PC-9 (cell line): Measurements from ENCODE around the gene PTPRM. TPM values are rescaled to one million over a fixed set of nuclear protein-coding genes. Genes with fewer than 3 reads are reported as not detected.

Experiments used
- BruUV-seq: library from RNA; stranded (reverse); fragments of 400-500 nt; replicated peaks from 2 replicates; lab custom pipeline; 2021; lab: Mats Ljungman, UMichigan
- CTCF ChIA-PET: fragments of 300-600 bp; sonication (Branson Sonifier 250); formaldehyde crosslinking; loops from one replicate; lab custom pipeline; 2022; ENCODE audit warnings: antibody characterized with exemption; lab: Charles Lee
- POLR2A ChIA-PET: fragments of 300-600 bp; sonication (Branson Sonifier 250); formaldehyde crosslinking; loops from one replicate; lab custom pipeline; 2022; ENCODE audit warnings: antibody characterized with exemption; ENCODE audit not compliant: unreplicated experiment; lab: Charles Lee
- DNase-seq, 2 experiments: peaks; one replicate each; pipeline versions ENCODE4 v3.0.0 to v3.0.0-alpha.2; 2015 to 2022; ENCODE audit warnings: mixed read lengths in 1 of 2
- H2AFZ ChIP-seq: fragments of 200-600 bp; sonication (generic); 2 replicates; pipeline ENCODE4 v1.8.1; 2017; ENCODE audit warnings: antibody characterized with exemption
- H3F3A ChIP-seq: fragments of 200-600 bp; sonication (generic); 2 replicates; pipeline ENCODE4 v1.8.1; 2017; ENCODE audit warnings: antibody characterized with exemption, mild to moderate bottlenecking, low read depth; ENCODE audit not compliant: insufficient read depth
- H3K27ac ChIP-seq: fragments of 200-600 bp; sonication (generic); 2 replicates; pipeline ENCODE4 v1.6.1; 2016; ENCODE audit warnings: mixed run types
- H3K27me3 ChIP-seq: fragments of 200-600 bp; sonication (generic); 2 replicates; pipeline ENCODE4 v1.6.1; 2016; ENCODE audit warnings: low read depth, mixed run types; ENCODE audit not compliant: insufficient read depth
- H3K36me3 ChIP-seq: fragments of 200-600 bp; sonication (generic); 2 replicates; pipeline ENCODE4 v1.6.1; 2016; ENCODE audit warnings: low read depth, mixed run types
- H3K4me1 ChIP-seq: fragments of 200-600 bp; sonication (generic); replicated peaks from 2 replicates; pipeline ENCODE4 v1.6.1; 2016; ENCODE audit warnings: mixed run types; ENCODE audit not compliant: insufficient read depth
- H3K4me2 ChIP-seq: fragments of 200-600 bp; sonication (generic); 2 replicates; pipeline ENCODE4 v1.6.1; 2017; ENCODE audit warnings: mixed run types
- H3K4me3 ChIP-seq: fragments of 200-600 bp; sonication (generic); 2 replicates; pipeline ENCODE4 v1.6.1; 2016; ENCODE audit warnings: mixed run types
- H3K79me2 ChIP-seq: fragments of 200-600 bp; sonication (generic); 2 replicates; pipeline ENCODE4 v1.6.1; 2017; ENCODE audit warnings: low read depth, mixed run types
- H3K9me2 ChIP-seq: fragments of 200-600 bp; sonication (generic); 2 replicates; pipeline ENCODE4 v1.8.1; 2017; ENCODE audit warnings: mild to moderate bottlenecking; ENCODE audit not compliant: insufficient read depth
- H3K9me3 ChIP-seq: fragments of 200-600 bp; sonication (generic); 2 replicates; pipeline ENCODE4 v1.8.1; 2016; ENCODE audit warnings: low read depth; ENCODE audit not compliant: insufficient read depth
- H4K20me1 ChIP-seq: fragments of 200-600 bp; sonication (generic); 2 replicates; pipeline ENCODE4 v1.8.1; 2017; ENCODE audit not compliant: insufficient read depth
- CTCF ChIP-seq: fragments of 200-600 bp; sonication (generic); conservative IDR thresholded peaks from 2 replicates; pipeline ENCODE4 v1.6.1; 2017; ENCODE audit warnings: mixed run types, antibody characterized with exemption, mild to moderate bottlenecking, moderate library complexity
- EZH2 ChIP-seq: fragments of 200-600 bp; sonication (generic); IDR thresholded peaks from 2 replicates; pipeline ENCODE4 v1.8.0; 2017; ENCODE audit warnings: antibody characterized with exemption, low read depth
- intact Hi-C: fragments of 100-400 bp; cut with micrococcal nuclease; formaldehyde crosslinking; loops from one replicate; pipeline ENCODE4 v1.10.0; 2022; ENCODE audit not compliant: unreplicated experiment
- total RNA-seq: library from RNA; stranded (reverse); gene quantifications from 2 replicates; pipeline ENCODE4 v1.2.3, GENCODE V29; 2021

The PTPRM gene
- total RNA-seq, 1 experiment from 2014 or later: 32.5 TPM

DNA sequence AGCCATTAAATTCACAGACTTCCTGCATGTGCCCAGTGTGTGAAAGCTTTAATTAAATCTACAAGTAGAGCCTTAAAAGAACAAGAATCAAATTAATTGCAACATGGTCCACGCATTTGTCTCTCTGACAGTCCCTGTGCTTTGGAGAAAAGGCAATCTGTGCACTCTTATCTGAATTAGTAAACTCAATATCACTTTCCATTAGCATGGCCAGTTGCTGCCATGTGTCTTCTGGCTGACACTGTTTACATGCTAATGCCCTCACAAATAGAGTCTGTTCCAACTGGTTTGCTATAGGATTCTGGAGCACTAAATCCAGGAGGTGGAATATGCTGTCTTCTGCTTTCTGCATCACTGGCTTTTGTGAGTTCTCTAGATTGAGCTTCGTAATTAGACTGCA is 607.7 kb downstream of the PTPRM start:
- CTCF ChIA-PET: no interaction called here
- Histone ChIP-seq H3K4me3 (no peak overlapping the region), H3K27me3 (no peaks in the 10 kb centered on the region), H3K79me2 (no peaks in the 10 kb centered on the region), H3K9me2 (no peaks in the 10 kb centered on the region), H3K4me2 (no peak overlapping the region), H3F3A (no peaks in the 10 kb centered on the region), H3K9me3 (no peaks in the 10 kb centered on the region), H2AFZ (no peak overlapping the region), H3K36me3 (no peaks in the 10 kb centered on the region), H3K4me1 (peaks cover 10% of the 10 kb centered on the region; the same call in 1 of the 2 replicates), H3K27ac (no peak overlapping the region), H4K20me1 (no peaks in the 10 kb centered on the region)
- no peak for DNase-seq
- BruUV-seq: no TSS peak
- intact Hi-C loops: no loop called here
- TF ChIP-seq EZH2 (no peak), CTCF (no peak)
- POLR2A ChIA-PET: no interaction called here

GRCh38 chr18:8175501-8176061 is 608.5 kb downstream of the PTPRM start:
- Histone ChIP-seq H3K79me2 (no peaks in the 10 kb centered on the region), H3K36me3 (no peaks in the 10 kb centered on the region), H3K4me2 (no peak overlapping the region), H3F3A (no peaks in the 10 kb centered on the region), H3K27ac (no peak overlapping the region), H3K9me3 (no peaks in the 10 kb centered on the region), H3K4me1 (peaks cover 10% of the 10 kb centered on the region; the same call in 1 of the 2 replicates), H3K4me3 (no peak overlapping the region), H4K20me1 (no peaks in the 10 kb centered on the region), H3K9me2 (no peaks in the 10 kb centered on the region), H3K27me3 (no peaks in the 10 kb centered on the region), H2AFZ (no peak overlapping the region)
- no peak for DNase-seq
- ChIA-PET CTCF (no interaction called here), POLR2A (no interaction called here)
- TF ChIP-seq CTCF (no peak), EZH2 (no peak)
- intact Hi-C loops: no loop called here
- no TSS peak for BruUV-seq

DNA sequence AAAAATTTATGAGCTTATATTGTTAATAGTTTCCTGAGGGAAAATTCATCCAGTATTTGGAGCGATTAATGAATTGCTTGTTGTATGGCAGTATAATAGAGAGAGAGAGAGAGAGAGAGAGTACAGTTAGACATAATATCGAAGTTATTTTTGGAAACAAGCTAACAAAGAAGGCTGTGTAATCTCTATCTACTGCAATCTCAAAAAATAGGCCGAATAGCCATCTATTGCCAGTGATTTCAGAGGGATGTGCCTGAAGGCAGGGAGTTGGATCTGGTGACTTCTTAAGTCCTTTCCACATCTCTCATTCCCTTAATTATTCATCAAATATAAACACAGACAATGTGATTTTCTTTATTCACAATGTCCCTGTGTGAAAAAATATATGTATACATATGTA is 609.0 kb downstream of the PTPRM start:
- Histone ChIP-seq H3K4me3 (no peak overlapping the region), H3K4me2 (no peak overlapping the region), H3K4me1 (peaks cover 10% of the 10 kb centered on the region; the same call in 1 of the 2 replicates), H2AFZ (no peak overlapping the region), H3K9me3 (no peaks in the 10 kb centered on the region), H3K27me3 (no peaks in the 10 kb centered on the region), H3K27ac (no peak overlapping the region), H4K20me1 (no peaks in the 10 kb centered on the region), H3F3A (no peaks in the 10 kb centered on the region), H3K9me2 (no peaks in the 10 kb centered on the region), H3K36me3 (no peaks in the 10 kb centered on the region), H3K79me2 (no peaks in the 10 kb centered on the region)
- DNase-seq: no peak
- intact Hi-C loops: no loop called here
- ChIA-PET POLR2A (no interaction called here), CTCF (no interaction called here)
- BruUV-seq: no TSS peak
- TF ChIP-seq EZH2: no peak
- no peak for TF ChIP-seq CTCF
